Chondrocyte (in vitro differentiated cells): ENCODE data around the gene RAB26. TPM values are rescaled to one million over a fixed set of nuclear protein-coding genes. Genes with fewer than 3 reads are reported as not detected.
A peak's percentile ranks its signal among the peaks of the same experiment; 100 is the strongest.

ENCODE experiments used
- DNase-seq: peaks from one replicate; pipeline ENCODE4 v3.0.0; 2021; ENCODE audit warnings: mixed read lengths, low spot score
- H3K27ac Mint-ChIP-seq: one replicate; pipeline ENCODE4 v1.8.0; 2021; ENCODE audit warnings: mild to moderate bottlenecking, moderate library complexity, mixed read lengths; ENCODE audit not compliant: unreplicated experiment
- H3K27me3 Mint-ChIP-seq: 2 replicates; pipeline ENCODE4 v1.8.0; 2021; ENCODE audit warnings: low read depth, mixed read lengths
- H3K36me3 Mint-ChIP-seq: 2 replicates; pipeline ENCODE4 v1.8.0; 2021; ENCODE audit warnings: low read depth, mixed read lengths
- H3K4me1 Mint-ChIP-seq: 2 replicates; pipeline ENCODE4 v1.8.0; 2021; ENCODE audit warnings: low read depth, mild to moderate bottlenecking, mixed read lengths
- H3K4me3 Mint-ChIP-seq: one replicate; pipeline ENCODE4 v1.8.0; 2021; ENCODE audit warnings: mild to moderate bottlenecking, moderate library complexity, mixed read lengths; ENCODE audit not compliant: unreplicated experiment
- H3K9me3 Mint-ChIP-seq: 2 replicates; pipeline ENCODE4 v1.8.0; 2021; ENCODE audit warnings: low read depth, mixed read lengths
- total RNA-seq: library from RNA; stranded (reverse); gene quantifications from 3 replicates; pipeline ENCODE4 v1.2.1, GENCODE V29; 2021
- TF ChIP-seq, protein P1 (sequence below): fragments of 200-600 bp; sonication (generic); IDR thresholded peaks from 2 replicates; pipeline ENCODE4 v1.5.0; 2021; ENCODE audit warnings: antibody characterized with exemption, mild to moderate bottlenecking, moderate library complexity

RAB26 gene
- total RNA-seq, 1 donor from 2014 or later, result 0.80 TPM

DNA sequence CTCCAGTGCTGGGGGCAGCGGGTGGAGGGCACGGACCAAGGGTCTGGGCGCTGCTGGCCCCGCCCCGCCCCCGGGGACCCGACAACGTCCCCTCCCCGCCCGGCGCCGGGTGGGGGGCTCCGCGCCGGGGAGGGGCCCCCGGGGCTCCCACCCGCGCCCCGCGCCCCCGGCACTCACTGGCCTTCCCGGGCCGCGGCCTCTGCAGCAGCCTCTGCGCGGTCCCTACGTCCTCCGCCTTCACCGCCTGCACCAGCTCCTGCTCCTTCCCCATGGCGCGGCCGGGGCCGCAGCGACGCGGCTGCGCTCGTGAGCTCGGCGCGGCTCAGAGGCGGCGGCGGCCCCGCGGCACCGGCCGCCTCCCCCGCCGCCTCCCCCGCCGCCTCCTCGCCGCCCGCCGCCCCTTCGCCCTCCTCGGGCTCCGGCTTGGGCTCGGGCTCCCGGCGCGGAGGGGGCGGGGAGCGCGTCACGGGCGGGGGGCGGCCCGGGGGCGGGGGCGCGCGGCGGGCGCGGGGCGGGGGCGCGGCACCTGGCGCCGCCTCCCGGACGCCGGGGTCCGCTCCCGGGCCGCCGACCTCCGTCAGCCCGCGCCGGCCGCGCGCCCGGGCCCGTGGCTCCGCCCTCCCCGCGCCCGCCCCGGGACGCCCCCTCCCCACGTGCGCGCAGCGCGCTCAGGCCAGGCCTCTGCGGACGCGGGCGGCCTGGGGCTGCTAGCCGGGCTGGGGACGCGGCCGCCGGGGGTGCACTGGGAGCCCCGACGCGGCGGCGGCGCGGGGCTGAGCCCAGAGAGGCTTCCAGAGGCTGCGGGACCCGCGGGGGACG lies 47.9 kb downstream of the RAB26 start, which contains the start of gene CASKIN1:
Gene CASKIN1 (minus strand): TSS at position 444 of the 819 bp plus-strand sequence. CDS start 173 bp downstream, at position 271.
- Mint-ChIP-seq H3K36me3 (no peaks in the 10 kb centered on the region), H3K9me3 (no peaks in the 10 kb centered on the region), H3K4me3 (peak within 1 kb of the TSS; percentile 53), H3K27me3 (peaks cover 7% of the 10 kb centered on the region), H3K4me1 (peaks cover 4% of the 10 kb centered on the region), H3K27ac (no peak within 1 kb of the TSS)
- TF ChIP-seq, protein P1, sequence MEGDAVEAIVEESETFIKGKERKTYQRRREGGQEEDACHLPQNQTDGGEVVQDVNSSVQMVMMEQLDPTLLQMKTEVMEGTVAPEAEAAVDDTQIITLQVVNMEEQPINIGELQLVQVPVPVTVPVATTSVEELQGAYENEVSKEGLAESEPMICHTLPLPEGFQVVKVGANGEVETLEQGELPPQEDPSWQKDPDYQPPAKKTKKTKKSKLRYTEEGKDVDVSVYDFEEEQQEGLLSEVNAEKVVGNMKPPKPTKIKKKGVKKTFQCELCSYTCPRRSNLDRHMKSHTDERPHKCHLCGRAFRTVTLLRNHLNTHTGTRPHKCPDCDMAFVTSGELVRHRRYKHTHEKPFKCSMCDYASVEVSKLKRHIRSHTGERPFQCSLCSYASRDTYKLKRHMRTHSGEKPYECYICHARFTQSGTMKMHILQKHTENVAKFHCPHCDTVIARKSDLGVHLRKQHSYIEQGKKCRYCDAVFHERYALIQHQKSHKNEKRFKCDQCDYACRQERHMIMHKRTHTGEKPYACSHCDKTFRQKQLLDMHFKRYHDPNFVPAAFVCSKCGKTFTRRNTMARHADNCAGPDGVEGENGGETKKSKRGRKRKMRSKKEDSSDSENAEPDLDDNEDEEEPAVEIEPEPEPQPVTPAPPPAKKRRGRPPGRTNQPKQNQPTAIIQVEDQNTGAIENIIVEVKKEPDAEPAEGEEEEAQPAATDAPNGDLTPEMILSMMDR, result no peak
- no peak for DNase-seq

- Mint-ChIP-seq H3K27me3 (peaks cover 7% of the 10 kb centered on the region), H3K27ac (no peak overlapping the region), H3K4me1 (peaks cover 4% of the 10 kb centered on the region), H3K36me3 (no peaks in the 10 kb centered on the region), H3K4me3 (peak overlapping the region; percentile 53), H3K9me3 (no peaks in the 10 kb centered on the region)
- no peak for DNase-seq
- TF ChIP-seq, protein P1, result no peak
Observed at GRCh38 chr16:2196981-2197511, 48.6 kb downstream of the RAB26 start.

- H3K27me3 Mint-ChIP-seq, result peaks cover 7% of the 10 kb centered on the region
- no peak overlapping the region for H3K4me3 Mint-ChIP-seq
- no peak for DNase-seq
- H3K27ac Mint-ChIP-seq, result no peak overlapping the region
- no peaks in the 10 kb centered on the region for H3K9me3 Mint-ChIP-seq
- no peaks in the 10 kb centered on the region for H3K36me3 Mint-ChIP-seq
- peaks cover 4% of the 10 kb centered on the region for H3K4me1 Mint-ChIP-seq
- TF ChIP-seq, protein P1, result no peak
Observed at GRCh38 chr16:2197765-2198164, 49.3 kb downstream of the RAB26 start.

DNA sequence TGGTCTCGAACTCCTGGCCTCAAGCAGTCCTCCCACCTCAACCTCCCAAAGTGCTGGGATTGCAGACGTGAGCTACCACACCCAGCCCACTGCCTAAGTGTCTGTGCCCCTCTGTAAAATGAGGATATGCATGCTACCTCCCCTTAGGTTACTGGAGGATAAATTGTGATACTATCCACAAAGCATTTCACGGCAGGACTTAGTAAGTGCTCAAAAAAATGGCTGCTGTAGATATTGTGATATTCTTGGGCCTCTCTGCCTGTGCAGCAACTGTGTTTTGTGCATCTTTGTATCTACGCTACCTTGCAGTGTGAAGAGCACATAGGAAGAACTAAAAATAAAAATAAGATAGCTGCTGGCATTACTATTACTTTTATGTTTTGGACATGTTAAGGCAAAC lies 49.9 kb downstream of the RAB26 start:
- TF ChIP-seq, protein P1, result no peak
- DNase-seq, result no peak
- Mint-ChIP-seq H3K9me3 (no peaks in the 10 kb centered on the region), H3K4me1 (peaks cover 4% of the 10 kb centered on the region), H3K4me3 (no peak overlapping the region), H3K27me3 (peaks cover 7% of the 10 kb centered on the region), H3K36me3 (no peaks in the 10 kb centered on the region), H3K27ac (no peak overlapping the region)

- H3K27me3 Mint-ChIP-seq, result peaks cover 7% of the 10 kb centered on the region
- no peaks in the 10 kb centered on the region for H3K9me3 Mint-ChIP-seq
- no peak for DNase-seq
- TF ChIP-seq, protein P1, result no peak
- H3K4me1 Mint-ChIP-seq, result peaks cover 4% of the 10 kb centered on the region
- H3K27ac Mint-ChIP-seq, result no peak overlapping the region
- no peak overlapping the region for H3K4me3 Mint-ChIP-seq
- H3K36me3 Mint-ChIP-seq, result no peaks in the 10 kb centered on the region
Observed at GRCh38 chr16:2199095-2199494, 50.7 kb downstream of the RAB26 start.
